GM19043 (cell line): ENCODE data around the gene LMO1.

ENCODE experiments used
- ATAC-seq: cut with Tn5 transposase; IDR thresholded peaks from one replicate; pipeline ENCODE4 v1.9.1; 2021; ENCODE audit warnings: low read depth; ENCODE audit not compliant: unreplicated experiment

LMO1 gene

GRCh38 chr11:8250434-8250833, 13.2 kb downstream of the LMO1 start:
- ATAC-seq: no peak

- no peak for ATAC-seq
Measured at GRCh38 chr11:8249482-8249881, 14.2 kb downstream of the LMO1 start.

- no peak for ATAC-seq
Measured at GRCh38 chr11:8248786-8249185, 14.9 kb downstream of the LMO1 start.

GRCh38 chr11:8247312-8247711, 16.4 kb downstream of the LMO1 start:
- no peak for ATAC-seq

- no peak for ATAC-seq
Measured at GRCh38 chr11:8243458-8243857, 20.2 kb downstream of the LMO1 start.

- ATAC-seq: no peak
Measured at GRCh38 chr11:8242499-8243280, 21.0 kb downstream of the LMO1 start.

- ATAC-seq: no peak
Measured at GRCh38 chr11:8242118-8242475, 21.6 kb downstream of the LMO1 start.

GRCh38 chr11:8241373-8242117, 22.1 kb downstream of the LMO1 start:
- no peak for ATAC-seq

- no peak for ATAC-seq
Measured at GRCh38 chr11:8239536-8240228, 24.0 kb downstream of the LMO1 start.

- no peak for ATAC-seq
Measured at GRCh38 chr11:8239040-8239439, 24.6 kb downstream of the LMO1 start.

- ATAC-seq: no peak
Measured at GRCh38 chr11:8237453-8237852, 26.2 kb downstream of the LMO1 start.

- no peak for ATAC-seq
Measured at GRCh38 chr11:8235925-8236324, 27.8 kb downstream of the LMO1 start.

- no peak for ATAC-seq
Measured at GRCh38 chr11:8234910-8235309, 28.8 kb downstream of the LMO1 start.

- ATAC-seq: no peak
Measured at GRCh38 chr11:8234425-8234821, 29.3 kb downstream of the LMO1 start.

- ATAC-seq: no peak
Measured at GRCh38 chr11:8233691-8234424, 29.8 kb downstream of the LMO1 start.

- no peak for ATAC-seq
Measured at GRCh38 chr11:8232849-8233606, 30.6 kb downstream of the LMO1 start.

- ATAC-seq: no peak
Measured at GRCh38 chr11:8232414-8232813, 31.3 kb downstream of the LMO1 start.

GRCh38 chr11:8231979-8232378, 31.7 kb downstream of the LMO1 start:
- ATAC-seq: no peak

- ATAC-seq: no peak
Measured at GRCh38 chr11:8230921-8231847, 32.5 kb downstream of the LMO1 start.
